T-helper 1 cell treated with Interleukin-12 subunit alpha and Interleukin-12 subunit beta and Interleukin-4 antibody, amounts not matched to agents 30 ng/mL and 1 ng/mL, for 36 hours (primary cell): ENCODE data around the gene AICDA. TPM values are rescaled to one million over a fixed set of nuclear protein-coding genes. Genes with fewer than 3 reads are reported as not detected.
"Not testable (repeated sequence)": the region's sequence is repeated elsewhere in the genome, so short reads cannot be mapped to it uniquely, and the experiment has no call there.

Source experiments
- intact Hi-C: fragments of 100-400 bp; cut with micrococcal nuclease; formaldehyde crosslinking; loops from one replicate; pipeline ENCODE4 v1.15.1; 2024
- total RNA-seq: library from RNA; stranded (reverse); gene quantifications from 2 replicates; pipeline ENCODE4 v1.2.3, GENCODE V29; 2022

AICDA gene
- total RNA-seq, 1 donor from 2014 or later, result 0.17 TPM

- intact Hi-C loops, result no loop called here
These were observed 2.5 kb upstream of the AICDA start for GRCh38 chr12:8615206-8615605.

- intact Hi-C loops, result not testable (repeated sequence)
These were observed 1.2 kb upstream of the AICDA start for GRCh38 chr12:8613881-8614280.

GRCh38 chr12:8609061-8609570, 3.5 kb downstream of the AICDA start:
- intact Hi-C loops, result loop anchor here (1.0 kb wide), 1 partner anchor 65 kb away; no protein-coding TSS in a partner anchor

- intact Hi-C loops, result no loop called here
These were observed 5.8 kb downstream of the AICDA start for GRCh38 chr12:8606890-8607289.

- intact Hi-C loops, result no loop called here
These were observed 7.6 kb downstream of the AICDA start for GRCh38 chr12:8605057-8605456.

DNA sequence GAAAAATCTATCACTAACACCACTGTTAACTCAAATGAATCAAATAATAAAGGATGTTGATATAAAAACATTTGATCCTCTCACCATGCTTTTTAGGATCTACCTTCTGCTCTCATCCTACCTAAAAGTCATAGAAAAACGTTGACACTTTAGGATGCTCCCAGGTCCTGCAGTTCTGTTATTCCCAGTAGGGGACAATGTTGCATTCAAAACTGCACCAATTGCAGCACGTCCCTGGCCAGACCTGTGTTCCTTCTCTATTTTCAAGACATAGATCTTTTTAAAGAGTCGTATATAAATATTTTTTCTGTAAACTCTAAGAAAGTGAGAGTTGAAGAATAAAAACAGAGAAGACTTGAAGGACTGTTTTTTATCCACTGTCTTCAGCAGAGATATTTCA, 8.8 kb downstream of the AICDA start:
- intact Hi-C loops, result no loop called here

- intact Hi-C loops, result no loop called here
These were observed 9.4 kb downstream of the AICDA start for GRCh38 chr12:8603286-8603685.

GRCh38 chr12:8596561-8596960, 16.1 kb downstream of the AICDA start:
- intact Hi-C loops, result no loop called here

DNA sequence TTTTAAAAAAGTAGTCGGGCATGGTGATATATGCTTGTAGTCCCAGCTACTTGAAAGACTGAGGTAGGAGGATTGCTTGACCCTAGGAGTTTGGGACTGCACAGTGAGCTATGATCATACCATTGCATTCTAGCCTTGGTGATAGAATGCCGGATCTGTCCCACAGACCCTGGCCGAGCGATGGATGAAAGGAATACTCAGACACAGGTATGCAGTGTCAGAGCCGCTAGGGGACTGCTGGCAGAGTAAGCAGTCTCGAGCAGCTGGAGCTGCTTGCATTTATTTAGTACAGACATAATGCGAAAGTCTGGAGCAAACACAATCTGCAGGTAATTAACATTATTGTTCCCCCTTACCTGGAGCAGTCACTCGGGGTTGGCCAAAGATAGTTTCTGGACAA, 18.6 kb downstream of the AICDA start:
- intact Hi-C loops, result no loop called here

GRCh38 chr12:8593246-8593645, 19.4 kb downstream of the AICDA start:
- intact Hi-C loops, result no loop called here

GRCh38 chr12:8590842-8591545, 21.7 kb downstream of the AICDA start:
- intact Hi-C loops, result no loop called here

DNA sequence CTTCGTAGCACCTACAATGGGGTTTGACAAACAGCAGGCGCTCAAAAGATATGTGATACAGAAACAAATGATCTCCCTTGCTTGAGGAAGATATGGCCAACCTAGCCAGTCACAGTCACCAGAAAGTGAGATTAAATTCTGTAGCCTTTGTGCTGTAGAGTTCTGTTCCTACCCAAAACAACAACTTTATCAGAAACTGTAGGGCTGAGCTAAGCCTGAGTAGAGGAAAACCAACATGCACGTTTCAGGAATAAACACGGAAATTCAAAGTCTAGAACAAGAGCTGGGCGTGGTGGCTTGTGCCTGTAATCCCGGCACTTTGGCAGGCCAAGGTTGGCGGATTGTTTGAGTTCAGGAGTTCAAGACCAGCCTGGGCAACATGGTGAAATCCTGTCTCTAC, 23.0 kb downstream of the AICDA start:
- intact Hi-C loops, result no loop called here

DNA sequence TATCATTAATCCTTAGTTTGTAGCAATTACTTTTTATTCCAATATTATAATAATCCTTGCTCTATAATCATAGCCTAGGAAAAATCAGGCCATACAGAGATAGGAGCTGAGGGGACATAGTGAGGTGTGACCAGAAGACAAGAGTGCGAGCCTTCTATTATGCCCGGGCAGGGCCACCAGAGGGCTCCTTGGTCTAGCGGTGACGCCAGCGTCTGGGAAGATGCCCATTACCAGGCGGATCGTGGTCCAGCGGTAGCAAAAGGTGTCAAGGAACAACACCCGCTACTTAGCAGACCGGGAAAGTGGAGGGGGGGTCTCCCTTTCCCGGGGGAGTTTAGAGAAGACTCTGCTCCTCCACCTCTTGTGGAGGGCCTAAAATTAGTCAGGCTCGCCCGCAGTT, 28.2 kb downstream of the AICDA start:
- intact Hi-C loops, result not testable (repeated sequence)

DNA sequence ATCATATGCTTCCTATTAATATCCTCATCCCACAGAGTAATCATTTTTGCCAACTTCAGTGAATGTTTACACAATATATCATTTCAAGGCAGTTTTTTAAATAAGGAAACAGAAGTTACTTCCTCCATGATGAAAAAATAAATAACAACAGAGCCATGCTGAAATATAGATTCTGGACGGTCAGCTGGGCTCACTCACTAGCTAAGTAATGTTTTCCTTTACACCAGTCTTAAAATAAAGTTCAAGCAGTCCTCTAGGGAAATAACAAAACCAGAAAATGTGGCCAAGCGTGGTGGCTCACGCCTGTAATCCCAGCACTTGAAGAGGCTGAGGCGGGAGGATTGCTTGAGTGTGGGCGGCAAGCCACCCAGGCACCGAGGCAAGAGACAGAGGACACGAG, 28.7 kb downstream of the AICDA start:
- intact Hi-C loops, result no loop called here

DNA sequence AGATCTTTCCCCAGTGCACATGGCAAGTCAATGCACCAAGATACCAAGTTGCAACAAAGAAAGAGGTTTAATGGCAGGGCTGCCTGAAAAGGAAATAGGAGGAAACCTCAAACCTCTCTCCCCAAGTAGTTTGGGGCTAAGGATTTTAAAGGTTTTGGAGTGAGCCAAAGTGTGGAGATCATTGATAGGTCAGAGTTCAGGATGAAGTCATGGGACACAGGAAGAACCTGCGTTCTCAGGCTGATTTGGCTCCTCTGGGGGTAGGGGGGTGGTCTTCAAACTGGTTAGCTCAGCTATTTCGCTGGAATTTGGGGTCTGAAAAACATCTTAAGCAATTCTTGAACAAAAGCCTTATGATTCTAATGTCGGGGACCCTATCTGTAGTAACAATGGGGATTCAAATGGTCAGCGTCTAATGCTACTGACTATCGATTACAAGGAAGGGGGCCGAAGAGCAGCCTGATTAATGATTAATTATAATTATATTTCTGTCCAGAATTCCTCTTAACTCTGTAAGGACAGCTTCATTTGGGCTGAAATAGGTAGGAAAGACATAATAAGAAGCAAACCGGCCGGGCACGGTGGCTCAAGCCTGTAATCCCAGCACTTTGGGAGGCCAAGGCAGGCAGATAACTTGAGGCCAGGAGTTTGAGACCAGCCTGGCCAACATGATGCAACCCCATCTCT, 31.4 kb downstream of the AICDA start:
- intact Hi-C loops, result no loop called here

GRCh38 chr12:8577879-8578278, 34.8 kb downstream of the AICDA start:
- intact Hi-C loops, result no loop called here

DNA sequence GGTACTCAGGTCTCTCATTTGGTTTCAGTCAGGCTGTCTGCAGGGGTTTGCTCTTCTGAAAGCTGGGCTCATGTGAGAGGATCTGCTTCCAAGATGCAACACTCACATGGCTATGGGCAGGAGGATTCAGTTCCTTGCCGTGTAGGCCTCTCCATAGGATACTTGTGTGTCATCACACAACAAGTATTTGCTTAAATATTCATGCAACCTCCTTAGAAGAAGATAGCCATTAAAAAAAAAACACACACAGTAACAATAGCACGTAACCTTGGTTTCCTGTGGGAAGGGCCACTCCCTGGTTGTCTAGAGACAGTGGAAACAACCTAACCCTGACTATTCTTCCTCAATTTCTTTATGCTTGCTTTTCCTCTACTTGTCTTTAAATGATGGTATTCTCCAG, 40.2 kb downstream of the AICDA start:
- intact Hi-C loops, result no loop called here

DNA sequence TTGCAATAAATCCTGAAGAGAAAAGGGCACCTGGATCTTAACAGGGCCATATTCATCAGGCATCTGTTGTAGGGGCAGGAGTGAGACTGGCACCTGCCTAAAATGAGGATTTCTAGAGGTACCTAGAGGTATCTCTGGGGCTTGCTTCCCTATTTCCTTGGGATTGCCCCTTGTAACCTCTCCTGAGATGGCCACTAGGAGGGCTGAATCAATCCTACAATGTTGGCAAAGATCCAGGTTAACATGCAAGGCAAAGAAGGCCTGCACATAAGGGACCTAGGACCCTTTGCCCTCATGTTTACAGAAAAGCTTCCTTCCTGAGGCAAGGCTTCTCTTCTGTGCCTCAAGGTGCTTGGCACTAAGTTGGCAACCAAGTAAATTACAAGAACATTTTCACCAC, 46.1 kb downstream of the AICDA start:
- intact Hi-C loops, result no loop called here

DNA sequence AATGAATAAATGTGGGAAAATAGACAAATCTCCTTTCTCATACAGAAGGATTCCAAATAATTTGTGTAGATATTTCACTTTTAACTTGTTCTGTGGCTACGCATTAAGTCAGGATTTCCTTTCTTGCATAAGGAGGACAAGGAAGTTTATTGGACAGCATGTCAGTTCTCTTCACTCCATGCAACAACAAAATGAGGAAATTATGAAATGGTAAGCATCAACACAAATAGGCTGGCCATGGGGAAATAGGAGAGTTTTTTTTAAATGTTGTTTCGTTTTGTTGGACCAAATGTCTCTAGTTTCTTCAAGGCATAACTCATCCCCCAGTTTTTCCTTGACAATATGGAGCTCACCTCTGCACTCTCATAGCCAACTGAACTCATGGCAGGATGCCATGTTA, 46.6 kb downstream of the AICDA start:
- intact Hi-C loops, result not testable (repeated sequence)

- intact Hi-C loops, result no loop called here
These were observed 48.0 kb downstream of the AICDA start for GRCh38 chr12:8564656-8565055.

DNA sequence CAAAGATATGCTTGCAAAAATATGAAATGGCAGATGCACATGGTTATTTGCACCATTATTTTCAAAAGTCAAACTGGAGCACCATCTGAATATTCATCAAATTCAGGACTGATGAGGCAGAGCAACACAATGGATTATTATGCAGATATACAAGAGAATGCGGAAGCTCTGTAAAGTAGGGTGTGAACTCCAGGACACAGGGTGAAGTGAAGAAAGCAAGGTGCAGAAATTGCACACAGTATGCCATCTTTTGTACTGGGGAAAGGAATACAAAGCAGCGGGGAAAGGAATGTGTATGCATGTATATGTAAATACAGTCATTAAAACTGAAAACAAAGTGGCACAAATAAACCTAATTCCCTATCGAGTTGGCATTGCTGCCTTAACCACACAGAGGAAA, 49.3 kb downstream of the AICDA start:
- intact Hi-C loops, result no loop called here

DNA sequence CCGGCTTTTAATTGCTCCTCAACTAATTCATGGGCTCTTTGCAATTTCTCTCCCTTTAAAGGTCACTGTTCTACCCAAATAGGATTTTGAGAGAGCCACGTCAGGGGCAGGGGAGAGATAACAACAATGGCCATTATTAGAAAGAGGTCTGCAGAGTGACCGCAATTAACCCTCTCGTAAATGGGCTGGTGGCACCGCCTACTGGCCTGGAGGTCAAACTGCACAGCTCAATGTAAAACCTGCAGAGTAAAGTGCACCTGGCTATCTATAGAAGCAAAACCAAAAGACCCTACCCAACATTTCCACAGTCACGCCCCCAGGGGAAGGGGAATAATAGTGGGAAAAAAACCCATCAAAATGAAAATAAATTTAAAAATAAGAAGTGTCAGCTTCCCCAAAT, 50.3 kb downstream of the AICDA start:
- intact Hi-C loops, result no loop called here

- intact Hi-C loops, result no loop called here
These were observed 51.6 kb downstream of the AICDA start for GRCh38 chr12:8561011-8561410.
